DOHH2 (cell line): ENCODE data around the gene SETMAR.

Experiments used
- CTCF ChIP-seq: fragments of 200-600 bp; sonication (generic); IDR thresholded peaks from one replicate; pipeline ENCODE4 v1.5.1; 2014; ENCODE audit warnings: antibody characterized with exemption, mild to moderate bottlenecking, low read depth, low read length; ENCODE audit not compliant: poor library complexity, severe bottlenecking
- EZH2phosphoT487 ChIP-seq: fragments of 200-600 bp; sonication (generic); IDR thresholded peaks from 2 replicates; pipeline ENCODE4 v1.6.1; 2017; ENCODE audit warnings: borderline replicate concordance, mild to moderate bottlenecking, antibody characterized with exemption, low read length, moderate library complexity, mixed read lengths

GRCh38 chr3:4336850-4337546 is 33.8 kb downstream of the SETMAR start:
- TF ChIP-seq CTCF (no peak), EZH2phosphoT487 (no peak)
